Measurements from ENCODE around the gene TSC22D2.

TSC22D2 gene

DNA sequence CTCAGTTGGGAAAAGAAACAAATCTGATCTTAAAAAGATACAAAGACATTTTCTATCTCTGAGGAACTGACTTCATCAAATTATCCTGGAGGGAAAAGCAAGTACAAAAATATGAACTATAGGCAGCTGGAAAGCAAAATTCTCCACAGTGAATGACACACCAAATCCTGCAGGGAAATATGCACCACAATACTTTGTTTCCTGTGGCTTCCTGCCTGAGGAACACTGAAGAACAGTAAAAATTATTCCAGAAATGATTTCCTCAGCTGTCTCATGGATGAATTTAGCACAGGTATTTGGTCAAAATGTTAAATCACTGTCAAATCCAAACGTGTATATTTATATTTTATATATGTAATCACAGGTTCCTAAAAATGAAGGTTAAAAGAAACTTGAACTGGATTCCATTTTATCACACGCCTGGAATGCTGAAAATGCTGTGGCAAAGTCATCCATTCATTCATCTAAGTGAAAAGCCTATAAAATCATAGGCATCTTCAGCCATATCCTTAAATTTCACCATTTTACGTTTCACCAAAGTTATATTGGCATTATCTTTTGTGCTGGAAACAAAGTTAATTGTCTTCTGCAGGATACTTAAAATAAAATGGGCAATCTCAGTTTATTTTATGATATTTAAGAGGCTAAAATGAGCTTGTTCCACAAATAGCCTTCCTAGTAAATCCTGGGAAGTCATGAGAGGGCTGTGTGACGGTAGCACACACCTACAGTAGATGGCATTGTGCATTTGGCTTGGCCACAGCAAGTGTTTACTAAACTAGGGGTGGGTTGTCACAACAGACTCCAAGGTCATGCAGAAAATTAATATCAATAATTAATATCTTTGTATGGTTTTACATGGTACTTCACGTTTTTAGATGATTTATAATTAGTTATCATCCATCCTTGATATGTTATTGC lies 19.3 kb upstream of the TSC22D2 start:
- Histone ChIP-seq H3K9me3 (ENCODE audit: severe bottlenecking) (no peaks in the 10 kb centered on the region), H3K27me3 (ENCODE audit: insufficient read depth, low read depth, severe bottlenecking) (no peaks in the 10 kb centered on the region), H3K36me3 (no peaks in the 10 kb centered on the region), H3K27ac (no peak overlapping the region), H3K4me3 (ENCODE audit: low read depth, low read length) (no peak overlapping the region)
- no peak for TF ChIP-seq CTCF (IDR thresholded peaks at IDR 0.05; ENCODE audit: low read depth, low read length)
- DNase-seq = no peak

DNA sequence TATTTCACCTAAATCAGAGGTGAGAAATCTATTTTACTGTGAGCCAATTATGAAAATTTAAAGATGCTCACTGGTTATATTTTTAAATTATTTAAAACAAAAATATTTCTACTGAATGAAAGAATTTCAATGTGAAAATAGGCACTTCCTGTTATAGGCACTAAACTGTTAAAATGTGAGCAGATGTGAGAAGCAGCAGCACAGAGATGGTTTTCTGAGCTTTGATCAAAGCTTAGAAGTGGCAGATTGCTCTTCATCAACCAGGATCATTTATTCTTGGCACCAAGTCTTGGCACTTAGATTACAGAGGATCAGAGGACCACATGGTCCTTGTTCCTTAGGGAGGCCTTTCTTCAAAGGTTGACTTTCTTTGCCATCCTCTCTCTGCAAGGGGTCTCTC lies 18.0 kb upstream of the TSC22D2 start:
- no peak overlapping the region for H3K27ac ChIP-seq
- no peak for TF ChIP-seq CTCF (IDR thresholded peaks at IDR 0.05; ENCODE audit: low read depth, low read length)
- no peak overlapping the region for H3K4me3 ChIP-seq (ENCODE audit: low read depth, low read length)
- H3K9me3 ChIP-seq (ENCODE audit: severe bottlenecking) = no peaks in the 10 kb centered on the region
- H3K36me3 ChIP-seq = no peaks in the 10 kb centered on the region
- DNase-seq = no peak
- H3K27me3 ChIP-seq (ENCODE audit: insufficient read depth, low read depth, severe bottlenecking) = no peaks in the 10 kb centered on the region

- H3K9me3 ChIP-seq (ENCODE audit: severe bottlenecking) = no peaks in the 10 kb centered on the region
- no peaks in the 10 kb centered on the region for H3K36me3 ChIP-seq
- DNase-seq = no peak
- H3K4me3 ChIP-seq (ENCODE audit: low read depth, low read length) = no peak overlapping the region
- no peaks in the 10 kb centered on the region for H3K27me3 ChIP-seq (ENCODE audit: insufficient read depth, low read depth, severe bottlenecking)
- no peak for TF ChIP-seq CTCF (IDR thresholded peaks at IDR 0.05; ENCODE audit: low read depth, low read length)
- H3K27ac ChIP-seq = no peak overlapping the region
Measured at GRCh38 chr3:150391161-150391560, 16.9 kb upstream of the TSC22D2 start.

GRCh38 chr3:150393745-150394144 lies 14.4 kb upstream of the TSC22D2 start:
- no peak overlapping the region for H3K27ac ChIP-seq
- no peak for TF ChIP-seq CTCF (IDR thresholded peaks at IDR 0.05; ENCODE audit: low read depth, low read length)
- no peaks in the 10 kb centered on the region for H3K36me3 ChIP-seq
- no peaks in the 10 kb centered on the region for H3K27me3 ChIP-seq (ENCODE audit: insufficient read depth, low read depth, severe bottlenecking)
- no peak overlapping the region for H3K4me3 ChIP-seq (ENCODE audit: low read depth, low read length)
- no peaks in the 10 kb centered on the region for H3K9me3 ChIP-seq (ENCODE audit: severe bottlenecking)
- DNase-seq = no peak

- no peaks in the 10 kb centered on the region for H3K36me3 ChIP-seq
- H3K27me3 ChIP-seq (ENCODE audit: insufficient read depth, low read depth, severe bottlenecking) = no peaks in the 10 kb centered on the region
- H3K9me3 ChIP-seq (ENCODE audit: severe bottlenecking) = no peaks in the 10 kb centered on the region
- TF ChIP-seq CTCF (IDR thresholded peaks at IDR 0.05; ENCODE audit: low read depth, low read length) = no peak
- DNase-seq = no peak
- no peak overlapping the region for H3K27ac ChIP-seq
- H3K4me3 ChIP-seq (ENCODE audit: low read depth, low read length) = no peak overlapping the region
Measured at GRCh38 chr3:150394606-150395005, 13.5 kb upstream of the TSC22D2 start.

Measured in WERI-Rb-1 (cell line).